Endothelial cell of umbilical vein (primary cell): ENCODE measurements around the gene CHMP5.

Experiments used
- CTCF ChIP-seq, 2 donors: IDR thresholded peaks; 1 replicate in 1 of 2; 2 replicates in 1 of 2; pipeline ENCODE4 v1.5.1; 2011; ENCODE audit warnings: low read length in 2 of 2, mild to moderate bottlenecking in 2 of 2, moderate library complexity in 2 of 2, control low read depth in 1 of 2, inconsistent platforms in 1 of 2, low read depth in 1 of 2; ENCODE audit not compliant: insufficient read depth in 1 of 2; ENCODE audit errors: extremely low read depth in 1 of 2
- EZH2 ChIP-seq: IDR thresholded peaks from 2 replicates; pipeline ENCODE4 v1.6.1; 2012; ENCODE audit warnings: borderline replicate concordance, low read depth, mild to moderate bottlenecking, moderate library complexity, low read length, inconsistent platforms; ENCODE audit not compliant: severe bottlenecking
- FOS ChIP-seq: IDR thresholded peaks from 2 replicates; pipeline ENCODE4 v1.6.1; 2011; ENCODE audit warnings: mild to moderate bottlenecking, low read length, moderate library complexity, borderline replicate concordance; ENCODE audit not compliant: insufficient read depth
- POLR2AphosphoS5 ChIP-seq: IDR thresholded peaks from 2 replicates; pipeline ENCODE4 v1.6.1; 2012; ENCODE audit warnings: low read depth, mild to moderate bottlenecking, control low read depth, low read length, moderate library complexity; ENCODE audit not compliant: insufficient read depth

DNA sequence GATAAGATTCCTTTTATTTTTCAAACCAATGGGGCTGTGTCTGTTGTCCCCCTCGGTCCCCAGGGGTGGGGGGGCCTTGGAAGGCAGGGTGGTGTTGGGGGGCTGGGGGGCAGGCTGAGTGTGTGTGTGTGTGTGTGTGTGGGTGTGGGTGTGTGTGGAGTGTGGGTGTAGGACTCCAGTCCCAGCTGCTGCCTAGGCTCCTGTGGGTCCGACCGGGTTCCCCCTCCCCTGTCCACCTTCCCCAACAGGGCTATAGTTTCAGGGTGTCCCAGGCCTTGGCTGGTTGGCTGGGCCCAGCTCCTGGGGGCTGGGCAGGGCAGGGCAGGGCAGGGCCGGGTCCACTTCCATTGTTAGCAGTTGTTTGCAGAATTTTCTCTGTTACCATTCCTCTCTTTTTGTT, 23.4 kb downstream of the CHMP5 start:
- no peak for TF ChIP-seq CTCF (IDR thresholded peaks at IDR 0.05; ENCODE audit: extremely low read depth in 1 of 2, insufficient read depth in 1 of 2, low read depth in 1 of 2, low read length in 2 of 2)
- no peak for TF ChIP-seq FOS
- TF ChIP-seq EZH2: no peak
- no peak for TF ChIP-seq POLR2AphosphoS5
